ENCODE measurements around the gene LPP.

- no peak for TF ChIP-seq CTCF (IDR thresholded peaks at IDR 0.05; ENCODE audit: low read length)
- TF ChIP-seq EZH2 (IDR thresholded peaks at IDR 0.05; ENCODE audit: borderline replicate concordance, low read length) = no peak
These were observed 253.4 kb downstream of the LPP start for GRCh38 chr3:188407158-188407880.
